DMS53 treated with DMSO at 0.1 percent for 48 hours (cell line): Measurements from ENCODE around the gene ETF1.
A peak's percentile ranks its signal among the peaks of the same experiment; 100 is the strongest.
"Not testable (repeated sequence)": the region's sequence is repeated elsewhere in the genome, so short reads cannot be mapped to it uniquely, and the experiment has no call there.

ENCODE experiments used
- DNase-seq: peaks from one replicate; lab custom pipeline; 2025; ENCODE audit not compliant: unreplicated experiment; lab: John Stamatoyannopoulos, UW

The ETF1 gene

GRCh38 chr5:138529812-138530211 is 13.2 kb downstream of the ETF1 start:
- DNase-seq = no peak

GRCh38 chr5:138528744-138529469 is 14.1 kb downstream of the ETF1 start:
- DNase-seq = no peak

DNA sequence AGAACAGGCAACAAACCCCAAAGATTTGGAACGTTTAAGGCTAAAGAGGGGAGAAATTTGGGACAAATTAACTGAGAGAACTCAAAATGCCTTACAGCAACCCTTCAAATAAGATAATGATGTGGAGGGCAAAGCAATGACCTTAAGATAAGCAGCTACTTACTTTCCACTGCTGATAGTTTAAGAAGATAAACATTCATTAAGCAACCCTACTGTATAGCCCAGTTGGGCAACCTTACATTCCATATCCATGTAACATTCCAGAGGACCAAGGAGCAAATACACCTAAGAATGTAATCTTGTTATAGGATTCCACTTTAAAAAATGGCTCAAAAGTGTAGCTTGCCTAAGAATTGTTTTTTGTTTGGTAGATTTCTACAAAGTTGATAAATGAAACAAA is 14.8 kb downstream of the ETF1 start:
- DNase-seq = no peak

DNA sequence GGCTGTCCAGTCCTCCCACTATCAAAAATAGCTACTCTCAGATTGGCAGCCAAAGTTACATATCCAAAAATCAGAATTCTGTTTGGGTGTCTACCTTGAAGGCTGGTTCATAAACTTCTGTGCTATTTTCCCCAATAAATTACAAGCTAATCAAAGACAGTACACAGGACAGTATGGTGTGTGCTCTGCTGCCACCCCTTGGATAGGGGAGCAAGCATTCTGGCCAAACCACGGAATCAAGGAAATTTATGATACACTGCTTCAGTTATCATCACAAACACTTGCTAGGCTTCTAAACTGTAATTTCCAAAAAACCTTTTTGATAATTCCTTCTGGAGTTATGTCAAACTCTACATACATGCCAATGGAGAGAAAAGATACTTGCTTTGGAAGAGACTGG is 15.9 kb downstream of the ETF1 start:
- no peak for DNase-seq

GRCh38 chr5:138523406-138523805 is 19.6 kb downstream of the ETF1 start:
- no peak for DNase-seq

- DNase-seq = no peak
Observed at GRCh38 chr5:138520971-138521370, 22.1 kb downstream of the ETF1 start.

DNA sequence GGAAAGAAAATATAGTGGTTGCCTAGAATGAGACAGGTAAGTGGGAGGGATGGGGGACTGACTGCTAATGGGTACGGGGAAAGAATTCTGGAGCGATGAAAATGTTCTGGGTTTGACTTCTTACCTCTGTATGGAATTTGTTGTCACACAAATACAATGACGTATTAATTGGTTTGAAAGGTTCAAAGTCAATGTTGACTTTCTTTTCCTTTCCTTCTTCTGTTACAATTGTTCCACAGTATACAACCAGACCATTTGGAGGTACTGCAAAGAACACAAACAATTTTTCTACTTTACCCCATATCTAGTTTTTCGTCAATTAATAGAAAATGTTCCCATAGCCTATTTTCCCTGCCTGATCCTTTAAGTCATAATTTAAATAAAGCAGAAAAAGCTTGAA is 25.6 kb downstream of the ETF1 start:
- no peak for DNase-seq

DNA sequence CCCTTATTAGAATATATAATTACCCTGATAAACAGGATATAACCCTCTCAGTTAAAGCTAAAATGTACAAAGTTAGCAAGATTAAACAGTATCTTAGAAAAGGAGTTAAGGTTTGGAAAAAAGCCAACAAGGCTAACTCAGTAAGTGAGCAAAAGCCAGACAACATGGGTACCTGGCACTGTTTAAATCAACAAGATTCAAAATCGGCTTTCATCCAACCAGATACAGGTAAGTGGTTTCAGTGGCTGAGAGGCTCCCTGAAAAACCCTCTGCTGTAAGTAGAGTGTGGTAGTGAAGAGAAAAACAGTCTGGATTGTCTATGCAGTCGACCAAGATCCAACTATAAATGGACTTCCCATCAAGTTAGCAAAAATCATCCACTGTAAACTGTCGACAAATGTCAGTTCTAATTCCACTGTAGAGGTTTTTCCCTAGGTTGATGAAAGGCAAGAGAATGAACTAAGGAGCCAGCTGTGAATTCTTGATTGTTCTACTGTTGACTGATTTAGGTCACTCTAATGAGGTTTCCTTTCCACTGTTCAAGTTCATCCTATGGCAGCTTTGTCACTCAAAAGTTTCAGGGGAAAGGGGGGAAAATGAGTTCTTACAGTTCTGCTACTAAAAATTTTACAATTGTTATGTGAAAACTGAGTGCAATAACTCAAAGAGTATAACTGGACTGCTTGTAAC is 27.3 kb downstream of the ETF1 start:
- no peak for DNase-seq

DNA sequence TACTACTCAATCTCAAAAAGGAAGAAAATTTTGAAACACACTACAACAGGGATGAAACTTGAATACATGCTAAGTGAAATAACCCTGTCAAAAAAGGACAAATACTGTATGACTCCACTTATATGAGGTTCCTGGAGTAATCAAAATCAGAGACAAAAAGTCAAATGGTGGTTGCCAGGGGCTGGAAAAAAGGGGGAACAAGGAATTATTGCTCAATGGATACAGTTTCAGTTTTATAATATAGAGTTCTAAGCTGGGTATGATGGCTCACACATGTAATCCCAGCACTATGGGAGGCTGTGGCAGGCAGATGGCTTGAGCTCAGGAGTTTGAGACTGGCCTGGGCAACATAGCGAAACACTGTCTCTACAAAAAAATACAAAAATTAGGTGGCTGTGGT is 29.0 kb downstream of the ETF1 start:
- no peak for DNase-seq

- no peak for DNase-seq
Observed at GRCh38 chr5:138508958-138509357, 34.1 kb downstream of the ETF1 start.

DNA sequence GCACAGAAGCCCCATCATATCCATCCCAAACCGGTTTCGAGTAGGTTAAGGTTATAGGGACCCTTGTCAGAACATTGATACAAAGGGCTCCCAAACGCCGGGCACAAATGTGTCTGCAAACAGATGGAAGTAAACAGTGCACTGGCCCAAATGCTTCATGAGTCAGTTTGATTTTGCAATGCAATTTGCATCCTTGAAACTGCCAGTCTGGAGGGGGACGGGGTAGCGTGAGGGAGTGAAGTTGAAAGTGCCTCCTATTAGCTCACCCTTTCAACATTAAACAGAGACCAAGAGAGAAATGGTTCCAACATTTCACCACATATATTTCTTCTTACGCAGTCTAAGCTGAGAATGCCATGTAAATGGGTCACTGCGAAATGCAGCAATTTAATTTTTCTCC is 35.6 kb downstream of the ETF1 start:
- not testable (repeated sequence) for DNase-seq

DNA sequence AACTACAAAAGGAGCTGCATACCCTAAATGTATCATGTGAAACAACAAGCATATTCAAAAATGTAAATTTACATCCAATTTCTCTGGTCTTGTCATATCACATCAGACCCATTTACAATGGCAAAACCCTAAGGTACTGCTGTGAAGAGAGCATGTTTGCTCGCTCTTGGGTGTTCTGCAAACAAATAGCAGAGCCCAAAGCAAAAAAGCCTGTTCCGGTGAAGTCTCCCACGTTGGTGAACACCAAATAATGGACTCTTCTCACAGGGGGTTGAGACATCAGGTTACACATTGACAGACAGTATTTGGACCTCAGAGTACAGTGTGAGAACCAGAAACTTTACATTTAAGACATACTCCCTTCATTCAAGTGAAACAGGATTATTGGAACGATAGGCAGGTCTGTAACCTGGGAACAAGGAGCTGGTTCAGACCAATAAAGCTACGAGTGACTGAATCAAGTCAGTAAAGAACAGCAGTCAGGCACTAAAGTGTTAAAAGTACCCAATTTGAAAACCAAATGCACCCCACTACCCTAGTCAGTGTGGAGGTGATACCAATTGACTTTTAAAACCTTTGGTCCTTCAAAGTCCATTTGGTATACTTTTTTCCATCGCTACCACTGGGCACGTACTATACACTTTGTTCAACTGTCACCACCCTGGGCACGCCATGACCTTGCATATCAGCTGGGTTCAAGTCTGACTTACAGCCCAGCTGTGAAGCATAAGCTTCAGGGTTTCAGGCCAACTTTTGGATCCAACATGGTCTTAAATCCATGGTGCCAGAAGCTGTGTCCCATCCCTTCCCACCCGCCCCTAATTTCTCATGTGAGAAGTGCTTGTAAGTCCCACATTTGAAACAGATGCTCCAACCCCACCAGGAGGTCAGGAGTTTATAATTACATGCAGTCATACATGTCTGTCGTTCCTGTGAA is 36.4 kb downstream of the ETF1 start:
- no peak for DNase-seq

GRCh38 chr5:138504799-138505198 is 38.2 kb downstream of the ETF1 start:
- no peak for DNase-seq

DNA sequence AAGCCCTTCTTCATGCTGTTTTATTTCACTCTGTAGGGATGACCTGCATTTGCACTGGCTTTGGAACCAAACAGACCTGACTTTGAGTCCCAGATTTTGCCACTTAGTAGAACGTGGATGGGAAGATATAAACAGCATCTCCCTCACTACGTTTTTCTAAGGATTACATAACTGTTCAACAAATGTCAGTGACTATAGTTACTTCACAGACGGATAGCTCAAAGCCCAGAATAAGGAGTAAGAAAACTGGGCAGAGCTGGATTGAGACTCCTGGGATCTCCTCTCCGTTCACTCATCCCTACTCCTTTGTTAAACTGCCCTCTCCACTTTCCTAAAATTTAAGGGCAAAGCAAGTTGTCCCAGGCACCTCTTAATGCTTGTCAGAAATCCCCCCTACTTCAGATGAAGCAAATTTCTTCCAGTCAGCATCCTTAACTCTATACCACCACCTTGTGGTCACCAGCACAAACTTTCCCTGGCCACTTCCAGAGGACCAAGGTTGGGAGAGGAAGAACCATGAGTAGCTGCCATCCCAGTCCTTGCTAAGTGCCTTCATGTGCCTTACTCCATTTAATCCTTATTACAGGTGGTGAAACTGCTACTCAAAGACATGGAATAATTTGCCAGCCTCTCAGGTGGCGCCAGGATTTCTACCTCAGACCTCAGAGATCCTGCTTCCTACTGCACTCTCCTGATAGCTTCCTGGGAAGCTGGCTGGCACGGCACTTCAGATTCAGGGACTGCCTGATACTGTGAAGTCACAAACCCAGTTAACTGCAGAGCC is 39.4 kb downstream of the ETF1 start:
- peak; percentile 75 for DNase-seq

GRCh38 chr5:138502521-138502920 is 40.5 kb downstream of the ETF1 start:
- no peak for DNase-seq

DNA sequence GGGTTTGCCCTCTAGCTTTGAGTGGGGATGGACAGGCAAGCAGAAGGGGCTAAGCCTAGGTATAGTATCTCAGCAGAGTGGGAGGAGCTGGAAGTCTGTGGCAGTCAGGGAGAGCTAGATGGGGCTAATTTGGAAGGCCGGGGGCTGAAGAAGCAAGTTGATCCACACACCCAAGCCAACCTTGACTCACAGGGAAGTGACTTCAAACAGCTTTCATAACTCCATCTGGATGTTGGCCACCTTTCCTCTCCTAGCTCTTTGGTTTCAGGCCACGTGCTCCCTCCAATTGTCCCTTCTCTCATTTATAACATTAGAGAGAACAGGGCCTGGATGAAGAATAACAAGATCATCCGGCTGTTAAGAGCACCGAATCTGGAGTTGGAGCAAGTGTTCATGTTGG is 40.9 kb downstream of the ETF1 start:
- DNase-seq = no peak

- no peak for DNase-seq
Observed at GRCh38 chr5:138498376-138498775, 44.7 kb downstream of the ETF1 start.

GRCh38 chr5:138495351-138495750 is 47.7 kb downstream of the ETF1 start:
- DNase-seq = no peak

GRCh38 chr5:138492560-138493045 is 50.4 kb downstream of the ETF1 start:
- no peak for DNase-seq

- peak; percentile 78 for DNase-seq
Observed at GRCh38 chr5:138491669-138492559, 51.1 kb downstream of the ETF1 start.
